K562 (cell line): ENCODE results near the gene PUS7L. TPM values are rescaled to one million over a fixed set of nuclear protein-coding genes. Genes with fewer than 3 reads are reported as not detected.

Source experiments
- FOXJ3 ChIP-seq: sonication (generic); formaldehyde crosslinking; IDR thresholded peaks from 2 replicates; pipeline ENCODE4 v1.4.0; 2020; ENCODE audit warnings: mild to moderate bottlenecking, missing genetic modification reagents
- FOXM1 ChIP-seq, 2 experiments: fragments of 450-650 bp in 1 of 2; sonication (generic) in 1 of 2; formaldehyde crosslinking in 1 of 2; IDR thresholded peaks; 2 replicates each; pipeline versions ENCODE4 v1.6.1 to v1.9.0; 2017 to 2022; ENCODE audit warnings: low read depth in 2 of 2, mild to moderate bottlenecking in 2 of 2, missing genetic modification reagents in 1 of 2, moderate library complexity in 1 of 2
- SRSF9 ChIP-seq: fragments of 200-400 bp; formaldehyde crosslinking; IDR thresholded peaks from 2 replicates; pipeline ENCODE4 v1.6.1; 2017; ENCODE audit warnings: low read depth, low read length, borderline replicate concordance
- polyA plus RNA-seq, 8 experiments: library from polyadenylated mRNA; depleted of rRNA in 4 of 8; stranded (reverse) in 5 of 8; unstranded in 3 of 8; fragments of >200 nt; fragmentation: Nextera tagmentation in 2 of 8; fragmentation: Illumina TruSeq in 1 of 8; extraction: Ambion mirVana in 2 of 8; extraction: Trizol in 1 of 8; gene quantifications; 2 replicates each; pipeline versions ENCODE4 v1.2.1 to v1.2.3, GENCODE V29; 2011 to 2014; ENCODE audit warnings: inconsistent platforms in 1 of 8, missing spikeins in 1 of 8
- total RNA-seq, 7 experiments: library from RNA; depleted of rRNA in 6 of 7; stranded (reverse); fragments of >200 nt in 6 of 7; fragmentation: Illumina TruSeq in 2 of 7; extraction: Trizol in 2 of 7; gene quantifications; 2 replicates each; pipeline versions ENCODE4 v1.2.1 to v1.2.3, GENCODE V29; 2011 to 2021; ENCODE audit warnings: low replicate concordance in 1 of 7
- TF ChIP-seq, protein P1 (sequence below), 2 experiments: IDR thresholded peaks; 2 replicates each; pipeline ENCODE4 v1.6.1; 2011; ENCODE audit warnings: borderline replicate concordance in 1 of 2, control low read depth in 1 of 2, low read depth in 1 of 2, low read length in 1 of 2, mild to moderate bottlenecking in 1 of 2, mixed read lengths in 1 of 2, moderate library complexity in 1 of 2; ENCODE audit not compliant: insufficient read depth in 1 of 2, insufficient read length in 1 of 2, poor library complexity in 1 of 2, severe bottlenecking in 1 of 2; ENCODE audit errors: extremely low read depth in 1 of 2
- TF ChIP-seq, protein P2 (sequence below): sonication (generic); formaldehyde crosslinking; IDR thresholded peaks from 2 replicates; pipeline ENCODE4 v1.8.1; 2023; ENCODE audit warnings: mild to moderate bottlenecking, missing genetic modification reagents
- TF ChIP-seq, protein P3 (sequence below): sonication (generic); formaldehyde crosslinking; IDR thresholded peaks from 2 replicates; pipeline ENCODE4 v1.9.0; 2022; ENCODE audit warnings: mild to moderate bottlenecking, missing genetic modification reagents

PUS7L gene
- total and polyA plus RNA-seq, 9 of the 15 experiments (the other 6 are each of a cell fraction or from before 2014, with no cell fraction given): 10.8 to 53.3 (median 25.2) TPM

DNA sequence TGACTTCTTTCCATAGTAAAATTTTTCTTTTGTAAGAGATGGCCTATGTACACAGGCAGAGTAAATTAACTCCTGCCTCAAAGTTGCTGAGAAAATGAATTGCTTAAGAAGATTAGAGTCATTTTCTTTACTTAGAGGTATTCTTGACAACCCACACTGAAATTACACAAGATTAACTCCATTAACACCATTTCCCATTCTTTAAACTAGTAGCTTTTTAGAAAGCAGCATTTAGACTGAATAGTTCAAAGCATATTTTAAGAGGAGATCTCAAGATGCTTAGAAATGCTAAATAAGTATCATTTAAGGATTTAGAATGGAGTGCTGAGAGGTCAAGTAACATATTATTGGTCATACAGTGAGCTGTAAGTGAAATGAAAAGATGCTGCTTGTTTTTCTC is 35.5 kb downstream of the PUS7L start (continued):
- TF ChIP-seq, protein P1, sequence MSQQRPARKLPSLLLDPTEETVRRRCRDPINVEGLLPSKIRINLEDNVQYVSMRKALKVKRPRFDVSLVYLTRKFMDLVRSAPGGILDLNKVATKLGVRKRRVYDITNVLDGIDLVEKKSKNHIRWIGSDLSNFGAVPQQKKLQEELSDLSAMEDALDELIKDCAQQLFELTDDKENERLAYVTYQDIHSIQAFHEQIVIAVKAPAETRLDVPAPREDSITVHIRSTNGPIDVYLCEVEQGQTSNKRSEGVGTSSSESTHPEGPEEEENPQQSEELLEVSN (IDR thresholded peaks at IDR 0.05; ENCODE audit: borderline replicate concordance in 1 of 2, extremely low read depth in 1 of 2, insufficient read depth in 1 of 2, insufficient read length in 1 of 2, low read depth in 1 of 2, low read length in 1 of 2, poor library complexity in 1 of 2, severe bottlenecking in 1 of 2): no peak
- TF ChIP-seq, protein P2, sequence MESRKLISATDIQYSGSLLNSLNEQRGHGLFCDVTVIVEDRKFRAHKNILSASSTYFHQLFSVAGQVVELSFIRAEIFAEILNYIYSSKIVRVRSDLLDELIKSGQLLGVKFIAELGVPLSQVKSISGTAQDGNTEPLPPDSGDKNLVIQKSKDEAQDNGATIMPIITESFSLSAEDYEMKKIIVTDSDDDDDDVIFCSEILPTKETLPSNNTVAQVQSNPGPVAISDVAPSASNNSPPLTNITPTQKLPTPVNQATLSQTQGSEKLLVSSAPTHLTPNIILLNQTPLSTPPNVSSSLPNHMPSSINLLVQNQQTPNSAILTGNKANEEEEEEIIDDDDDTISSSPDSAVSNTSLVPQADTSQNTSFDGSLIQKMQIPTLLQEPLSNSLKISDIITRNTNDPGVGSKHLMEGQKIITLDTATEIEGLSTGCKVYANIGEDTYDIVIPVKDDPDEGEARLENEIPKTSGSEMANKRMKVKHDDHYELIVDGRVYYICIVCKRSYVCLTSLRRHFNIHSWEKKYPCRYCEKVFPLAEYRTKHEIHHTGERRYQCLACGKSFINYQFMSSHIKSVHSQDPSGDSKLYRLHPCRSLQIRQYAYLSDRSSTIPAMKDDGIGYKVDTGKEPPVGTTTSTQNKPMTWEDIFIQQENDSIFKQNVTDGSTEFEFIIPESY: no peak
- TF ChIP-seq, protein P3, sequence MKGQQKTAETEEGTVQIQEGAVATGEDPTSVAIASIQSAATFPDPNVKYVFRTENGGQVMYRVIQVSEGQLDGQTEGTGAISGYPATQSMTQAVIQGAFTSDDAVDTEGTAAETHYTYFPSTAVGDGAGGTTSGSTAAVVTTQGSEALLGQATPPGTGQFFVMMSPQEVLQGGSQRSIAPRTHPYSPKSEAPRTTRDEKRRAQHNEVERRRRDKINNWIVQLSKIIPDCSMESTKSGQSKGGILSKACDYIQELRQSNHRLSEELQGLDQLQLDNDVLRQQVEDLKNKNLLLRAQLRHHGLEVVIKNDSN (CRISPR knock-in tag): no peak
- no peak for TF ChIP-seq SRSF9
- TF ChIP-seq FOXJ3 (CRISPR knock-in tag): no peak
- no peak for TF ChIP-seq FOXM1 (IDR thresholded peaks at IDR 0.05; ENCODE audit: low read depth)
- no peak for TF ChIP-seq FOXM1 (CRISPR knock-in tag; IDR thresholded peaks at IDR 0.05; ENCODE audit: low read depth)
- TF ChIP-seq, all 486 proteins: peak for 0
